PFSK-1 (cell line): ENCODE measurements around the gene MAN2B1.

Source experiments
- POLR2AphosphoS5 ChIP-seq: IDR thresholded peaks from 2 replicates; pipeline ENCODE4 v1.6.1; 2012; ENCODE audit warnings: low read depth, mild to moderate bottlenecking, control low read depth, low read length, moderate library complexity
- TAF1 ChIP-seq: IDR thresholded peaks from 2 replicates; pipeline ENCODE4 v1.6.1; 2012; ENCODE audit warnings: low read length, control low read depth, borderline replicate concordance; ENCODE audit not compliant: insufficient read depth
- TF ChIP-seq, protein P1 (sequence below), 2 experiments: IDR thresholded peaks; 2 replicates each; pipeline versions ENCODE4 v1.6.1 to v1.8.0; 2011 to 2012; ENCODE audit warnings: low read depth in 2 of 2, low read length in 2 of 2, control low read depth in 1 of 2, inconsistent platforms in 1 of 2, mild to moderate bottlenecking in 1 of 2, moderate library complexity in 1 of 2; ENCODE audit not compliant: insufficient read depth in 1 of 2

DNA sequence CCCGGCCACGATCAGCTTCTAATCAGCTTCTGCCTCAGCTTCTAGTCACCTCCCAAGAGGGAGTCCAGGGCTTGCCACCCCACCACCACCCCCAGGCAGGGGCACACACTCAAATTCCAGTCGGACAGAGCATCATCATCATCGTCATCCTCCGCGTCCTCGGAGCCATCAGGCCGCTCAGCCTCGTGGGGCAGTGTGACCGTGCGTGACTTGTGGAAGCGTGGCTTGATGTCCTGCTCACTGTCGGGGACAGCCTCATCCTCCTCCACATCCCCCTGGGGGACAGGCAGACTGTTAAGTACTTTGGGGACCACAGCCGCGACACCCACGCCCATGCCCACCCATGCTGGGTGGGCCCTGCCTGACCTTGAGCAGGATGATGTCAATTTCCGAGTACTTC is 44.6 kb upstream of the MAN2B1 start:
- TF ChIP-seq TAF1: no peak
- TF ChIP-seq, protein P1, sequence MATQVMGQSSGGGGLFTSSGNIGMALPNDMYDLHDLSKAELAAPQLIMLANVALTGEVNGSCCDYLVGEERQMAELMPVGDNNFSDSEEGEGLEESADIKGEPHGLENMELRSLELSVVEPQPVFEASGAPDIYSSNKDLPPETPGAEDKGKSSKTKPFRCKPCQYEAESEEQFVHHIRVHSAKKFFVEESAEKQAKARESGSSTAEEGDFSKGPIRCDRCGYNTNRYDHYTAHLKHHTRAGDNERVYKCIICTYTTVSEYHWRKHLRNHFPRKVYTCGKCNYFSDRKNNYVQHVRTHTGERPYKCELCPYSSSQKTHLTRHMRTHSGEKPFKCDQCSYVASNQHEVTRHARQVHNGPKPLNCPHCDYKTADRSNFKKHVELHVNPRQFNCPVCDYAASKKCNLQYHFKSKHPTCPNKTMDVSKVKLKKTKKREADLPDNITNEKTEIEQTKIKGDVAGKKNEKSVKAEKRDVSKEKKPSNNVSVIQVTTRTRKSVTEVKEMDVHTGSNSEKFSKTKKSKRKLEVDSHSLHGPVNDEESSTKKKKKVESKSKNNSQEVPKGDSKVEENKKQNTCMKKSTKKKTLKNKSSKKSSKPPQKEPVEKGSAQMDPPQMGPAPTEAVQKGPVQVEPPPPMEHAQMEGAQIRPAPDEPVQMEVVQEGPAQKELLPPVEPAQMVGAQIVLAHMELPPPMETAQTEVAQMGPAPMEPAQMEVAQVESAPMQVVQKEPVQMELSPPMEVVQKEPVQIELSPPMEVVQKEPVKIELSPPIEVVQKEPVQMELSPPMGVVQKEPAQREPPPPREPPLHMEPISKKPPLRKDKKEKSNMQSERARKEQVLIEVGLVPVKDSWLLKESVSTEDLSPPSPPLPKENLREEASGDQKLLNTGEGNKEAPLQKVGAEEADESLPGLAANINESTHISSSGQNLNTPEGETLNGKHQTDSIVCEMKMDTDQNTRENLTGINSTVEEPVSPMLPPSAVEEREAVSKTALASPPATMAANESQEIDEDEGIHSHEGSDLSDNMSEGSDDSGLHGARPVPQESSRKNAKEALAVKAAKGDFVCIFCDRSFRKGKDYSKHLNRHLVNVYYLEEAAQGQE (IDR thresholded peaks at IDR 0.05; ENCODE audit: insufficient read depth in 1 of 2, low read depth in 2 of 2, low read length in 2 of 2): no peak
- TF ChIP-seq POLR2AphosphoS5: no peak
